ENCODE results near the gene MEPCE. TPM values are rescaled to one million over a fixed set of nuclear protein-coding genes. Genes with fewer than 3 reads are reported as not detected.

The MEPCE gene
- total and polyA plus RNA-seq, 9 of the 15 experiments (the other 6 are each of a cell fraction or from before 2014, with no cell fraction given) = 10.9 to 76.3 (median 44.1) TPM

GRCh38 chr7:100435401-100436304, 6.0 kb downstream of the MEPCE start (continued):
- 0 out of 2 replicates have a peak, but pooled peaks have one; percentile 58 for TF ChIP-seq KDM2B (CRISPR knock-in tag; IDR thresholded peaks at IDR 0.05)
- TF ChIP-seq XRCC5 (IDR thresholded peaks at IDR 0.05; ENCODE audit: low read depth, low read length) = no peak
- peak; percentile 88 for TF ChIP-seq RBBP5 (IDR thresholded peaks at IDR 0.05; ENCODE audit: borderline replicate concordance, insufficient read depth, low read length, poor library complexity, severe bottlenecking)
- no peak for TF ChIP-seq ZC3H8 (IDR thresholded peaks at IDR 0.05)
- TF ChIP-seq NR2F6 (CRISPR knock-in tag; IDR thresholded peaks at IDR 0.05) = no peak
- TF ChIP-seq IRF9 (tag; IDR thresholded peaks at IDR 0.05) = no peak
- TF ChIP-seq, protein P1, sequence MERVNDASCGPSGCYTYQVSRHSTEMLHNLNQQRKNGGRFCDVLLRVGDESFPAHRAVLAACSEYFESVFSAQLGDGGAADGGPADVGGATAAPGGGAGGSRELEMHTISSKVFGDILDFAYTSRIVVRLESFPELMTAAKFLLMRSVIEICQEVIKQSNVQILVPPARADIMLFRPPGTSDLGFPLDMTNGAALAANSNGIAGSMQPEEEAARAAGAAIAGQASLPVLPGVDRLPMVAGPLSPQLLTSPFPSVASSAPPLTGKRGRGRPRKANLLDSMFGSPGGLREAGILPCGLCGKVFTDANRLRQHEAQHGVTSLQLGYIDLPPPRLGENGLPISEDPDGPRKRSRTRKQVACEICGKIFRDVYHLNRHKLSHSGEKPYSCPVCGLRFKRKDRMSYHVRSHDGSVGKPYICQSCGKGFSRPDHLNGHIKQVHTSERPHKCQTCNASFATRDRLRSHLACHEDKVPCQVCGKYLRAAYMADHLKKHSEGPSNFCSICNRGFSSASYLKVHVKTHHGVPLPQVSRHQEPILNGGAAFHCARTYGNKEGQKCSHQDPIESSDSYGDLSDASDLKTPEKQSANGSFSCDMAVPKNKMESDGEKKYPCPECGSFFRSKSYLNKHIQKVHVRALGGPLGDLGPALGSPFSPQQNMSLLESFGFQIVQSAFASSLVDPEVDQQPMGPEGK (CRISPR knock-in tag; IDR thresholded peaks at IDR 0.05; ENCODE audit: borderline replicate concordance) = no peak
- TF ChIP-seq, protein P2, sequence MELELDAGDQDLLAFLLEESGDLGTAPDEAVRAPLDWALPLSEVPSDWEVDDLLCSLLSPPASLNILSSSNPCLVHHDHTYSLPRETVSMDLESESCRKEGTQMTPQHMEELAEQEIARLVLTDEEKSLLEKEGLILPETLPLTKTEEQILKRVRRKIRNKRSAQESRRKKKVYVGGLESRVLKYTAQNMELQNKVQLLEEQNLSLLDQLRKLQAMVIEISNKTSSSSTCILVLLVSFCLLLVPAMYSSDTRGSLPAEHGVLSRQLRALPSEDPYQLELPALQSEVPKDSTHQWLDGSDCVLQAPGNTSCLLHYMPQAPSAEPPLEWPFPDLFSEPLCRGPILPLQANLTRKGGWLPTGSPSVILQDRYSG (tag; conservative IDR thresholded peaks at IDR 0.05; ENCODE audit: low read depth) = no peak
- no peak for TF ChIP-seq ZNF239 (CRISPR knock-in tag; IDR thresholded peaks at IDR 0.05)
- TF ChIP-seq ELK1 (CRISPR knock-in tag; IDR thresholded peaks at IDR 0.05) = no peak
- no peak for TF ChIP-seq ILK (tag; IDR thresholded peaks at IDR 0.05; ENCODE audit: borderline replicate concordance, low read depth)
- no peak for TF ChIP-seq NFXL1 (CRISPR knock-in tag; IDR thresholded peaks at IDR 0.05)
- TF ChIP-seq TSC22D4 (tag; IDR thresholded peaks at IDR 0.05) = no peak
- TF ChIP-seq DMBX1 (CRISPR knock-in tag; IDR thresholded peaks at IDR 0.05; ENCODE audit: borderline replicate concordance) = no peak
- no peak for TF ChIP-seq GABPA (tag; conservative IDR thresholded peaks at IDR 0.05; ENCODE audit: low read depth)
- no peak for TF ChIP-seq RCOR1 (IDR thresholded peaks at IDR 0.05; ENCODE audit: borderline replicate concordance in 1 of 2, low read depth in 2 of 2, low read length in 2 of 2)
- TF ChIP-seq, protein P3, sequence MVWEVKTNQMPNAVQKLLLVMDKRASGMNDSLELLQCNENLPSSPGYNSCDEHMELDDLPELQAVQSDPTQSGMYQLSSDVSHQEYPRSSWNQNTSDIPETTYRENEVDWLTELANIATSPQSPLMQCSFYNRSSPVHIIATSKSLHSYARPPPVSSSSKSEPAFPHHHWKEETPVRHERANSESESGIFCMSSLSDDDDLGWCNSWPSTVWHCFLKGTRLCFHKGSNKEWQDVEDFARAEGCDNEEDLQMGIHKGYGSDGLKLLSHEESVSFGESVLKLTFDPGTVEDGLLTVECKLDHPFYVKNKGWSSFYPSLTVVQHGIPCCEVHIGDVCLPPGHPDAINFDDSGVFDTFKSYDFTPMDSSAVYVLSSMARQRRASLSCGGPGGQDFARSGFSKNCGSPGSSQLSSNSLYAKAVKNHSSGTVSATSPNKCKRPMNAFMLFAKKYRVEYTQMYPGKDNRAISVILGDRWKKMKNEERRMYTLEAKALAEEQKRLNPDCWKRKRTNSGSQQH (CRISPR knock-in tag; IDR thresholded peaks at IDR 0.05) = peak; percentile 6; the same call in 1 of the 2 replicates
- TF ChIP-seq ZNF589 (CRISPR knock-in tag; IDR thresholded peaks at IDR 0.05; ENCODE audit: low read depth) = no peak
- TF ChIP-seq ZKSCAN1 (IDR thresholded peaks at IDR 0.05; ENCODE audit: low read depth, low read length) = no peak
- no peak for TF ChIP-seq TBL1XR1 (IDR thresholded peaks at IDR 0.05; ENCODE audit: low read length in 2 of 2)
